Fibroblast of lung (primary cell): Measurements from ENCODE around the gene TLL2.

ENCODE experiments used
- CTCF ChIP-seq, 2 donors: IDR thresholded peaks in 1 of 2; conservative IDR thresholded peaks in 1 of 2; 1 replicate in 1 of 2; 2 replicates in 1 of 2; pipeline ENCODE4 v1.5.1; 2011 to 2012; ENCODE audit warnings: low read length in 2 of 2, control low read depth in 1 of 2, inconsistent platforms in 1 of 2, low read depth in 1 of 2, mild to moderate bottlenecking in 1 of 2
- EZH2 ChIP-seq: IDR thresholded peaks from 2 replicates; pipeline ENCODE4 v1.5.1; 2012; ENCODE audit warnings: low read length, control low read depth, mild to moderate bottlenecking; ENCODE audit errors: missing control alignments

DNA sequence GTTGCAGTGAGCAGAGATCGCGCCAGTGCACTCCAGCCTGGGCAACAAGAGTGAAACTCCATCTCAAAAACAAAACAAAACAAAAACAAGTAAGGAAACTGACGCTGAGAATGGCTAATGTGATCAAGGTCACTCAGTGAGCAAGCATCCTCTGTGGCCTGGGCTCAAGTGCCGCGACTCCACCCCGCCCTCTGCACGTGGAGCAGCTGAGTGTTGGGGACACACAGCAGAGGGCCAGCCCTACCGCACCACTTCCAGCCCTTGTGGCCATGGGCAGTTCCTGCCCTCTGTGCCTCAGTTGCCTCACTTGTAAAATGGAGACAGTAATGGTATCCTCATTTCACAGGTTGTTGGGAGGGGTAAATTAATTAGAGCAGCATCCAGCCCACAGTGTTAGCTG, 134.0 kb downstream of the TLL2 start:
- TF ChIP-seq CTCF (conservative IDR thresholded peaks at IDR 0.05 in 1 of 2, IDR thresholded peaks at IDR 0.05 in 1 of 2; ENCODE audit: low read depth in 1 of 2, low read length in 2 of 2) (no peak), EZH2 (no peak)
